ENCODE results near the gene RBM14.

DNA sequence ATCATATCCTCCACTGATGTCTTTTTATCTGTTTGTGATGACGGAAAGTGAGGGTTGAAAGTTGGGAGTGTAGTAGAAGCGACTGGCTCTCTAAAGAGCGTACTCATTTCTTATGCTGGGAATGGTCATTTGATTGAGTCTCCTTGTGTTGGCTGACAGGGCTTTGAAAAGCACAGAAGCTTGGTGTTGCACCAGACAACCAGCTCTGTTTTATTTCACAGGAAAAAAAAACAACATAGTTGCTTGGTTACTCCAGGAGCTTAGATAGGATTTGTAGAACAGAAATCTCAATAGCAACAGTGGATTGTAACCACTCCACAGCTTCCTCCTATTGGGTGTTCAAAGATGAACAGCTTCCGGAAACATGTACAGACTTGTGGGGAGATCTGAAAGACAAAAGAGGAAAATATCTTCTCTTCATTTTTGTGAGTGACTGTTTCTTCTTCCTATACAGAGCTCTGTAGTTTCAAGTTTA, 2.7 kb downstream of the RBM14 start:
- no peak for TF ChIP-seq PAX8 (IDR thresholded peaks at IDR 0.05)
- no peak for TF ChIP-seq RELA (IDR thresholded peaks at IDR 0.05; ENCODE audit: borderline replicate concordance, partially characterized antibody)
- TF ChIP-seq CTCF (IDR thresholded peaks at IDR 0.05 in 2 of 3, conservative IDR thresholded peaks at IDR 0.05 in 1 of 3; ENCODE audit: control insufficient read depth in 2 of 3, extremely low read depth in 1 of 3, insufficient read depth in 1 of 3, low read depth in 3 of 3, low read length in 3 of 3): no peak
- TF ChIP-seq POU2F2 (IDR thresholded peaks at IDR 0.05; ENCODE audit: borderline replicate concordance, low read depth, low read length): no peak
- TF ChIP-seq TBL1XR1 (IDR thresholded peaks at IDR 0.05; ENCODE audit: low read depth, low read length): no peak
- TF ChIP-seq MYC (IDR thresholded peaks at IDR 0.05; ENCODE audit: insufficient read depth, insufficient read length, insufficient replicate concordance, low read length, severe bottlenecking): no peak
- no peak for TF ChIP-seq SP1 (IDR thresholded peaks at IDR 0.05; ENCODE audit: low read depth, low read length)
- TF ChIP-seq, protein P1, sequence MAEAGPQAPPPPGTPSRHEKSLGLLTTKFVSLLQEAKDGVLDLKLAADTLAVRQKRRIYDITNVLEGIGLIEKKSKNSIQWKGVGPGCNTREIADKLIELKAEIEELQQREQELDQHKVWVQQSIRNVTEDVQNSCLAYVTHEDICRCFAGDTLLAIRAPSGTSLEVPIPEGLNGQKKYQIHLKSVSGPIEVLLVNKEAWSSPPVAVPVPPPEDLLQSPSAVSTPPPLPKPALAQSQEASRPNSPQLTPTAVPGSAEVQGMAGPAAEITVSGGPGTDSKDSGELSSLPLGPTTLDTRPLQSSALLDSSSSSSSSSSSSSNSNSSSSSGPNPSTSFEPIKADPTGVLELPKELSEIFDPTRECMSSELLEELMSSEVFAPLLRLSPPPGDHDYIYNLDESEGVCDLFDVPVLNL (IDR thresholded peaks at IDR 0.05; ENCODE audit: low read depth, low read length): no peak
- TF ChIP-seq MAX (IDR thresholded peaks at IDR 0.05; ENCODE audit: low read depth, low read length): no peak
- TF ChIP-seq ESRRA (IDR thresholded peaks at IDR 0.05; ENCODE audit: low read length): no peak
- no peak for TF ChIP-seq CREB1 (IDR thresholded peaks at IDR 0.05; ENCODE audit: low read depth)
- no peak for TF ChIP-seq ZNF384 (IDR thresholded peaks at IDR 0.05; ENCODE audit: borderline replicate concordance, low read depth, low read length)
- no peak for TF ChIP-seq ZBTB4 (CRISPR knock-in tag; IDR thresholded peaks at IDR 0.05)
- no peak for TF ChIP-seq EZH2 (IDR thresholded peaks at IDR 0.05; ENCODE audit: borderline replicate concordance, control insufficient read depth, low read depth, low read length)
